WERI-Rb-1 (cell line): ENCODE data around the gene SRGAP1.
A peak's percentile ranks its signal among the peaks of the same experiment; 100 is the strongest.

Experiments
- DNase-seq: peaks from one replicate; pipeline ENCODE4 v3.0.0-alpha.2; 2020
- H3K27ac ChIP-seq: fragments of 250-450 bp; sonication (Bioruptor Pico); 2 replicates; pipeline ENCODE4 v1.5.1; 2020; ENCODE audit warnings: mild to moderate bottlenecking, moderate library complexity
- H3K27me3 ChIP-seq: fragments of 250-450 bp; sonication (Bioruptor Pico); 2 replicates; pipeline ENCODE4 v1.5.1; 2021; ENCODE audit warnings: mild to moderate bottlenecking, low read depth, moderate library complexity; ENCODE audit not compliant: insufficient read depth, severe bottlenecking
- H3K36me3 ChIP-seq: fragments of 250-450 bp; sonication (Bioruptor Pico); 2 replicates; pipeline ENCODE4 v1.5.1; 2020; ENCODE audit warnings: mild to moderate bottlenecking, moderate library complexity
- H3K4me3 ChIP-seq: 2 replicates; pipeline ENCODE4 v1.5.1; 2011; ENCODE audit warnings: low read depth, mild to moderate bottlenecking, control low read depth, low read length
- H3K9me3 ChIP-seq: fragments of 250-450 bp; sonication (Bioruptor Pico); 2 replicates; pipeline ENCODE4 v1.5.1; 2021; ENCODE audit warnings: mild to moderate bottlenecking, moderate library complexity; ENCODE audit not compliant: severe bottlenecking
- TF ChIP-seq, protein P1 (sequence below): IDR thresholded peaks from 2 replicates; pipeline ENCODE4 v1.5.1; 2011; ENCODE audit warnings: low read depth, mild to moderate bottlenecking, control low read depth, inconsistent platforms, low read length

SRGAP1 gene

DNA sequence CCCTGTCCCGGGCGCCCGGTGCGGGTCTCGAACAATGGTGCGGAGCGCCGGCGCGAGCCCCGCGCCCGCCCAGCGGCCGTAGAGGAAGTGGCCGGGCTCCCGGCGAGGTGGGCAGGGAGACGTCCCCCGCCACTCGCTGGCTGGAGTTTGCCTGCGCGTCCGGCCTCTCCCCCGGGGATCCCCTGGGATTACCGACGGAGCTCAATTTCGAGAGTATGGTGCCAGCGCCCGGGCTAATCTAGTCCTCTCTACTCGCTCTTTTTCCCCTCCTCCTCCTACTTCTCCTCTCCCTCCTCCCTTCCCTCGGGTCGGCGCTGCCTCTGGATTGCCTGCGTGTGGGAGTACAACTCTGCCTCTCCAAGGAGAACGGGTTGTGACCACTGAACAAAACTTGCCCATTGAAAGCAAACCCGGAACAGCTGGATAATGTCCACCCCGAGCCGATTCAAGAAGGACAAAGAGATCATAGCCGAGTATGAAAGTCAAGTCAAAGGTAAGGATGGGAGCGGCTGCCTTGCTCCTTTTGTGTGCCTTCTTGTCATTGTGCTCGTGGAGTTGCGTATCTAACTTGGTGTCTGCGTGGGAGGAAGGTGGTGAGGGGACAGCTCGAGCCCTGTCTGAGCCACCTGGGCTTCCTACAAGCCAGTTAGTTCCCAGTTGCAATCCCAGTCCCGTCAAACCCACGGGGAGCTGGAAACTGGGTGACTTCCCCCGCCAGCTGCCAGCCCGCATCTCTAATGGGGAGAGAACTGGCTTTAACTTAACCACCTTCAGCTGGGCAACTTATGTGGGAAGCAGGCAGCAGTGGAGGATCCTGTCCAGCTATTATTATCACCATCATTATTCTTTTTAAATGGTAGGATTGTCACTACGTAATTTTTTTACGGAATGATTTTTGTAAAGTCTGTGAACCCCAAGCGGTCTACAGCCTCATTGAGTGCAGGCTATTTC is at the start of gene SRGAP1:
TSS of gene SRGAP1 (plus strand) at position 310 of the 951 bp plus-strand sequence. CDS start at position 427, 117 bp downstream.
- Histone ChIP-seq H3K9me3 (no peaks in the 10 kb centered on the region), H3K27ac (peak within 1 kb of the TSS; percentile 32), H3K36me3 (no peaks in the 10 kb centered on the region), H3K27me3 (no peaks in the 10 kb centered on the region), H3K4me3 (peak within 1 kb of the TSS; percentile 52)
- TF ChIP-seq, protein P1, sequence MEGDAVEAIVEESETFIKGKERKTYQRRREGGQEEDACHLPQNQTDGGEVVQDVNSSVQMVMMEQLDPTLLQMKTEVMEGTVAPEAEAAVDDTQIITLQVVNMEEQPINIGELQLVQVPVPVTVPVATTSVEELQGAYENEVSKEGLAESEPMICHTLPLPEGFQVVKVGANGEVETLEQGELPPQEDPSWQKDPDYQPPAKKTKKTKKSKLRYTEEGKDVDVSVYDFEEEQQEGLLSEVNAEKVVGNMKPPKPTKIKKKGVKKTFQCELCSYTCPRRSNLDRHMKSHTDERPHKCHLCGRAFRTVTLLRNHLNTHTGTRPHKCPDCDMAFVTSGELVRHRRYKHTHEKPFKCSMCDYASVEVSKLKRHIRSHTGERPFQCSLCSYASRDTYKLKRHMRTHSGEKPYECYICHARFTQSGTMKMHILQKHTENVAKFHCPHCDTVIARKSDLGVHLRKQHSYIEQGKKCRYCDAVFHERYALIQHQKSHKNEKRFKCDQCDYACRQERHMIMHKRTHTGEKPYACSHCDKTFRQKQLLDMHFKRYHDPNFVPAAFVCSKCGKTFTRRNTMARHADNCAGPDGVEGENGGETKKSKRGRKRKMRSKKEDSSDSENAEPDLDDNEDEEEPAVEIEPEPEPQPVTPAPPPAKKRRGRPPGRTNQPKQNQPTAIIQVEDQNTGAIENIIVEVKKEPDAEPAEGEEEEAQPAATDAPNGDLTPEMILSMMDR = no peak
- DNase-seq = peak; percentile 58

DNA sequence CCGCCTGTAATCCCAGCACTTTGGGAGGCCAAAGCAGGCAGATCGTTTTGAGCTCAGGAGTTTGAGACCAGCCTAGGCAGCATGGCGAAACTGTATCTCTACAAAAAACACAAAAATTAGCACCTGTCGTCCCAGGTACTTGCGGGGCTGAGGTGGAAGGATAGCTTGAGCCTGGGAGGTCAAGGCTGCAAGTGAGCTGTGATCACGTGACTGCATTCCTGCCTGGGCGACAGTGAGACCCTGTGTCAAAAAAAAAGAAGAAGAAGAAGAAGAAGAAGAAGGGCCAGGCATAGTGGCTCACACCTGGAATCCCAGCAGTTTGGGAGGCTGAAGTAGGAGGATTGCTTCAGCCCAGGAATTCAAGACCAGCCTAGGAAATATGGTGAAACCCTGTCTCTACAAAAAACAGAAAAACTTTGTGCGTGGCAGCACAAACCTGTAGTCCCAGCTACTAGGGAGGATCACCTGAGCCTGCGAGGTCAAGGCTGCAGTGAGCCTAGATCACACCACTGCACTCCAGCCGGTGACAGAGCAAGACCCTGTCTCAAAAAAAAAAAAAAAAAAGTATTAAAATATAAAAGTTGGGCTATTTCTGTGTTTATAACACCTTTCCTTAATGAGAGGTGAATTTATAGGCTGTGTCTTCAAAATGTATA is 49.3 kb upstream of the SRGAP1 start:
- no peaks in the 10 kb centered on the region for H3K27me3 ChIP-seq
- no peak for DNase-seq
- no peaks in the 10 kb centered on the region for H3K36me3 ChIP-seq
- H3K4me3 ChIP-seq = no peak overlapping the region
- no peaks in the 10 kb centered on the region for H3K9me3 ChIP-seq
- TF ChIP-seq, protein P1 = no peak
- no peak overlapping the region for H3K27ac ChIP-seq

DNA sequence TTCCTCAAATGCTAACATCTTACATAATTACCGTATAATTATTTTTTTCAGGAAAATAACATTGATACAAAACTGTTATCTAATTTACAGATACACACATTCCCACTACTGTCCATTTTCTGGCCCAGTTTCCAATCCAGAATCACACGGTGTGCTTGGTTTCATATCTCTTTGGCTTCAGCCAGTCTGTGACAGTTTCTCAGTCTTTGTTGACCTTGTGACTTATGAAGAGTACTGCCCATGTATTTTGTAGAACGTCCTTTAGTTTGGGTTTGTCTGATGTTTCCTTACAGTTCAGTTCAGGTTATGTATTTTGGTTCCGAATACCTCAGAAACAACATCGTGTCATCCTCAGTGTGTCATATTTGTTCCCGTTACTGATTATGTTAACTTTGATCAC is 48.6 kb upstream of the SRGAP1 start:
- TF ChIP-seq, protein P1 = no peak
- no peaks in the 10 kb centered on the region for H3K36me3 ChIP-seq
- H3K4me3 ChIP-seq = no peak overlapping the region
- no peak for DNase-seq
- H3K9me3 ChIP-seq = no peaks in the 10 kb centered on the region
- no peaks in the 10 kb centered on the region for H3K27me3 ChIP-seq
- H3K27ac ChIP-seq = no peak overlapping the region

DNA sequence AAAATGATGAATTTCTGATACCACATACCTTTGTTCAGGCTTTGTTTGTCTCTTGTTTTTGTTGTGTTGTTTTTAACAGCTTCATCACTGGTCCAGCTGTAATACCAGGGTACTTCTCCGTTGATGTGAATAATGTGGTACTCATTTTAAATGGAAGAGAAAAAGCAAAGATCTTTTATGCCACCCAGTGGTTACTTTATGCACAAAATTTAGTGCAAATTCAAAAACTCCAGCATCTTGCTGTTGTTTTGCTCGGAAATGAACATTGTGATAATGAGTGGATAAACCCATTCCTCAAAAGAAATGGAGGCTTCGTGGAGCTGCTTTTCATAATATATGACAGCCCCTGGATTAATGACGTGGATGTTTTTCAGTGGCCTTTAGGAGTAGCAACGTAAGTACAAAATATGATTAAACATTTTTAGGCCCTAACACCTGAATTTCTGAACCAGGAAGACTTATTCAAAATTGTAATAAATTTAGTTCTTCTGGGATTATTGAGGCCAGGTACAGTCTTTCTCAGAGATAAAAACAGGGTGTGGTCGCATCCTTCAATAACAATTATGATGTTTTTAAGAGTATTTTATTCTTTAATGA is 42.4 kb upstream of the SRGAP1 start:
- H3K27me3 ChIP-seq = no peaks in the 10 kb centered on the region
- DNase-seq = no peak
- TF ChIP-seq, protein P1 = peak; percentile 19; the same call in 1 of the 2 replicates

DNA sequence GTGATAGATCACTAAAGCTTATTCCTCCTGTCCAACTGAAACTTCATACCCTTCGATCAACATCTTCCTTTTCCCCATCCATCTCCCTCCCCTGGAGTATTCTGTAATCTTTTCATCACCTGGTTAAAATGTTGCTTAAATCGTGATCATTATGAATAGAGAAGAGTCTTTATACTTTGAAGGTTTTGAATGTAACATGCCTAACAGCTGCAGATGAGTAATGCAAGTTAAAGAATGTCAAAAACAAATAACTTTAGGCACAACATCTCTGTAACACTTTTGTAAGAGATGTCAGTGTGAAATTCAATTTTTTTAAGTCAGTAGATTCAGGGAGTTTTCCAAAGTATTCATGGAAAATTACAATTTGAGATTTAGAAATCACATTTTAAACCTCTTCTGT is 39.8 kb upstream of the SRGAP1 start:
- Histone ChIP-seq H3K36me3 (no peaks in the 10 kb centered on the region), H3K4me3 (no peak overlapping the region), H3K9me3 (no peaks in the 10 kb centered on the region), H3K27me3 (no peaks in the 10 kb centered on the region), H3K27ac (no peak overlapping the region)
- TF ChIP-seq, protein P1 = no peak
- no peak for DNase-seq

More for the DNA sequence above, 42.4 kb upstream of the SRGAP1 start:
- Histone ChIP-seq H3K36me3 (no peaks in the 10 kb centered on the region), H3K4me3 (no peak overlapping the region), H3K27ac (no peak overlapping the region), H3K9me3 (no peaks in the 10 kb centered on the region)
